ENCODE measurements around the gene MYOM3.

Gene MYOM3

DNA sequence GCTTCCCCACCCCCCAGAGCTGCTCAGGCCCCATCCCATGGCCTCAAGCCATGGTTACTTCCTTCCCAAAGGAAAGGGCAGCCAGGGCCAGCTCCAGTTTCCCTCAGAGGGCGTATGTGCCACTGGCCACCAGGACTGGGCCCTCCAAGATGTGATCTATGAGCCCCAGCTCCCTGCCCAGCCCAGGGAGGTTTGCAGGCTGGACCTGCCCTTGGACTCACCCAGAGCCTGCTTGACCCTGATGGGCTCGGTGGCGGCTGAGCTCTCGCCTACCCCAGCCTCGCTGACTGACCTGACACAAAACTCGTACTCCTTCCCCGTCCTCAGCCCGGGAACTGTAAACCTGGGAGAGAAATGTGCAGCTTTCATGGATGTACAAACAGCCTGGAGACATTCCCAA is 29.6 kb downstream of the MYOM3 start:
- peaks cover 2% of the 10 kb centered on the region for H3K36me3 Mint-ChIP-seq (ENCODE audit: insufficient read depth)
- H3K4me3 Mint-ChIP-seq, result no peak overlapping the region
- H3K4me1 Mint-ChIP-seq, result no peaks in the 10 kb centered on the region
- no peak overlapping the region for H3K27ac Mint-ChIP-seq (ENCODE audit: low read depth)
- ATAC-seq (replicated peaks; ENCODE audit: extremely low read depth, poor library complexity, severe bottlenecking) (no peak), DNase-seq (ENCODE audit: low spot score in 2 of 2) (no peak)
- H3K9me3 Mint-ChIP-seq, result no peaks in the 10 kb centered on the region
- peaks cover 9% of the 10 kb centered on the region for H3K27me3 Mint-ChIP-seq

DNA sequence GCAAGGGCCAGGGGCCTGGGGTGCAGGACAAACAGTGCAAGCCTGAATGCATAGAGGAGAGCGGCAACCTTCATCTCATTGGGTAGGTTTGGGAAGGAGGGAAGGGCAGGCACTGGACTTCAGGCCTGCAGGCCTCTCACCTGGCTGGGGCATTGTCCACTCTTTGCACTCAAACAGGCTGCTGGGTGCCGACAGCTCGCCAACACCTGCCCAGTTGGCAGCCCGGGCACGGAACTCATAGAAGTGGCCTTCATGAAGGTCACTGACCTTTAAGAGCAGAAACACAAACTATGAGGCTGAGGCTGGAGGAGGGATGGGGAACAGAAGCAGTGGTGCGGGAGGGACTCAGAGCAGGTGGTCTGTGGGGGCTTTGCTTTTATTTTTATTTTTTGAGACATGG is 30.7 kb downstream of the MYOM3 start:
- no peaks in the 10 kb centered on the region for H3K4me1 Mint-ChIP-seq
- H3K36me3 Mint-ChIP-seq (ENCODE audit: insufficient read depth), result no peaks in the 10 kb centered on the region
- H3K27me3 Mint-ChIP-seq, result no peaks in the 10 kb centered on the region
- no peaks in the 10 kb centered on the region for H3K9me3 Mint-ChIP-seq
- no peak overlapping the region for H3K4me3 Mint-ChIP-seq
- ATAC-seq (replicated peaks; ENCODE audit: extremely low read depth, poor library complexity, severe bottlenecking) (no peak), DNase-seq (ENCODE audit: low spot score in 2 of 2) (no peak)
- no peak overlapping the region for H3K27ac Mint-ChIP-seq (ENCODE audit: low read depth)

DNA sequence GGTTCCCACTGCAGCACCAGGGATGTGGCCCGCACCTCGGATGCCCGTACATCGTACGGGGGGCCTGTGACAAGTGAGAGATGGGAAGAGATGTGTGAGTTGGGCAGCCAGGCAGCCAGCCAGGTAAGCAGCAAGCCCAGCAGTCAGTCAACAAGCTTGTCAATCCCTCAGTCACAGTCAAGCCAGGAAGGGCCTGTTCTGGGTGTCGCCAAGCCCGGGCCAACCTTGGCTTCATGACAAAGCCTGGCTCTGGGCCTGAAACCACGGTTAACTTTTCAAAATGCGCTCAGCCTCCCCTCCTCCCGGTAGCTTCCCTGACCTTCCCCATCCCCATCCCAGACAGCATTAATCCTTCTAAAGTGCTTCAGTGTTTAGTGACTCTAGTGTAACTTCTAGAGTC is 31.8 kb downstream of the MYOM3 start:
- Mint-ChIP-seq H3K4me1 (no peaks in the 10 kb centered on the region), H3K9me3 (no peaks in the 10 kb centered on the region), H3K36me3 (ENCODE audit: insufficient read depth) (peaks cover 2% of the 10 kb centered on the region), H3K27me3 (no peaks in the 10 kb centered on the region), H3K27ac (ENCODE audit: low read depth) (no peak overlapping the region), H3K4me3 (no peak overlapping the region)
- no peak for ATAC-seq (replicated peaks; ENCODE audit: extremely low read depth, poor library complexity, severe bottlenecking)
- no peak for DNase-seq (ENCODE audit: low spot score in 2 of 2)

DNA sequence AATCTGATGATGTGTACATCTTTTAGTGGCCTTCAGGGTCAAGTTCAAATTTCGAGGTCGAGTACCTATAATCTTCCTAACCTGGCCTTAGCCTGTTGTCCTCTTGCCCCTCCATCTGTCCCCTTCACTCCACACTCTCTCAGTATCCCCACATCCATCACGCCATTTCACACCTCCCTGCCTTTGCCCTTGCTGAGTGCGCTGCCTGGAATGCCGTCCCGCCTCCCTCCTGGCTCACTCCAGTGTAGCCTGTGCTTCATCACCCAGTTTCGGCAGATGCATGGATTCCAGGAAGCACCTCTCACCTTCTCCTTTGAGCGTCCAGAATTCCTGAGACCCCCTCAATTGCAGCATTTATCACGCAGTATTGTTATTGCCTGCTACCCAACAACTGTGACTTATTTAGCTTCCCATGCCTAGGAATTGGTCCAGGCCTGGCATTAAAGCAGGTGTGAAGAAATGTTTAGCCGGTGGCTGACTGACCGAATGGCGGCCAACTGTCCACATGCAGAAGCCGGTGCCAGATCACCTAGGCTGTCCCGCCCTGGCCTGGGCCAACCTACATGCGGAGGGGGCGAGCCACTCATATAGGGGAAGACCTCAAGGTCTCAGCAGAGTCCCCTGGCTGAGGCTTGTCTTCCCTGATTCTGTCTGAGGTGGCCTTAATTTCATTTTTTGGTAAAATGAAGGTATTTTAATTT is 34.5 kb downstream of the MYOM3 start:
- no peak for ATAC-seq (replicated peaks; ENCODE audit: extremely low read depth, poor library complexity, severe bottlenecking)
- Mint-ChIP-seq H3K36me3 (ENCODE audit: insufficient read depth) (peaks cover 2% of the 10 kb centered on the region), H3K4me1 (no peaks in the 10 kb centered on the region), H3K27ac (ENCODE audit: low read depth) (no peak overlapping the region), H3K9me3 (no peaks in the 10 kb centered on the region), H3K27me3 (no peaks in the 10 kb centered on the region), H3K4me3 (no peak overlapping the region)
- DNase-seq (ENCODE audit: low spot score in 2 of 2), result no peak

DNA sequence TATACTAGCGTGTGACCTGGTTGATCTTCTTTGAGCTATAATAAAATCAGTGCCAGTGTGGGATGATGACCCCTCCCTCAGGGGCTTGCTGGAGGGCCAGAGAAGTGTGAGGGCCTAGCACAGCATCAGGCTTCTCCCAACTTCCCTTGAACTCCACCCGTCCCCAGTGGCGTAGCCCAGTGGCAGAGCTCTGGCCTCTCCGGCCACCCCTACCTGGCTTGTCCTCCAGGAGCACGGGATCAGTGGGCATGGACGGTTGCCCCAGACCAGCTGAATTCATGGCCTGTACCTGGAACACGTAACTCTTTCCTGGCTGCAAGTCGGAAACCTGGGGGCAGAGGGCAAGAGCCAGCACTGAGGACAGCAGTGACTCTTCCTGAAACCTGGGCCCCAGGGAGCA is 36.0 kb downstream of the MYOM3 start:
- Mint-ChIP-seq H3K27ac (ENCODE audit: low read depth) (no peak overlapping the region), H3K4me1 (no peaks in the 10 kb centered on the region), H3K4me3 (no peak overlapping the region), H3K27me3 (no peaks in the 10 kb centered on the region), H3K9me3 (no peaks in the 10 kb centered on the region), H3K36me3 (ENCODE audit: insufficient read depth) (peaks cover 2% of the 10 kb centered on the region)
- DNase-seq (ENCODE audit: low spot score in 2 of 2), result no peak
- ATAC-seq (replicated peaks; ENCODE audit: extremely low read depth, poor library complexity, severe bottlenecking), result no peak

DNA sequence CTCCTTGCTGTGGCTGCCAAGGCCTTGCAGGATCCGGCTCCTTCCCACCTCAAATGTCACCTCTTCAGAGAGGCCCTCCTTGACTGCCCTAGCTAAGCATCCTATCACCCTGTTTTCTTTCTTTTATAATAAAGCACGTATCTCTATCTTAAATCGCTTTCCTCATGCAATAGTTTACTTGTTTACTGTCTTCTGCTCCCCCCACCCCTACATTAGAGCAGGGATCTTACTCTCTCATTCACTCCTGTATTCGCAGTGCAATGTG is 36.4 kb downstream of the MYOM3 start:
- ATAC-seq (replicated peaks; ENCODE audit: extremely low read depth, poor library complexity, severe bottlenecking) (no peak), DNase-seq (ENCODE audit: low spot score in 2 of 2) (no peak)
- Mint-ChIP-seq H3K4me1 (no peaks in the 10 kb centered on the region), H3K36me3 (ENCODE audit: insufficient read depth) (peaks cover 2% of the 10 kb centered on the region), H3K27ac (ENCODE audit: low read depth) (no peak overlapping the region), H3K27me3 (no peaks in the 10 kb centered on the region), H3K9me3 (no peaks in the 10 kb centered on the region), H3K4me3 (no peak overlapping the region)

DNA sequence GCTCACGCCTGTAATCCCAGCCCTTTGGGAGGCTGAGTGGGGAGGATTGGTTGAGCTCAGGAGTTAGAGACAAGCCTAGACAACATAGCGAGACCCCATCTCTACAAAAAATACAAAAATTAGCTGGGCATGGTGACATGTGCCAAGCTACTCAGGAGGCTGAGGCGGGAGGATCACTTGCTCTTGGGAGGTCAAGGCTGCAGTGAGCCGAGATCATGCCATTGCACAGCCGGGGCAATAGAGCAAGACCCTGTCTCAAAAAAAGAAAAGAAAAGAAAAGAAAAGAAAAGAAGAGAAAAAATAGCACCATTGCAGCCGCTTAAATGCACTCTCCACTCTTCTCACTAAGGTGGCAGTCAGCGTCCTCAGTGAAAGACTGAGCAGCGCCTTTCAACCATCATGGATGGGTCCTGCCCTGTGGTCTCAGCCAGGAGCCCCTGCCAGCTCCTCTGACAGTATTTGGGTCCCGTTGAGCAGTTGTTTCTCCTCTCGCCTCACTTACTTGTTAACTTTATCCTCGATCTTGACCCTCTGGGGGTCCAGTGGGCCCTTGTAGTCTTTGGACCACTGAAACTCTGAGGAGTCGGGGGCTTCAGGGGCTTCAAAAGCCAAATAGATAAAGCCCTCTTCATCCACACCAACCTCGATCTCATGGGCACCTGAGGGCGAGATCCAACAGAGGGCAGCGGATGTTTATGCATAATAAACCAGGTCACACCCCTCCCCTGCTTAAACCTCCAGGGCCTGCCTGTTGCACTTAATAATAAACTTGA is 36.9 kb downstream of the MYOM3 start:
- no peaks in the 10 kb centered on the region for H3K4me1 Mint-ChIP-seq
- ATAC-seq (replicated peaks; ENCODE audit: extremely low read depth, poor library complexity, severe bottlenecking), result no peak
- H3K4me3 Mint-ChIP-seq, result no peak overlapping the region
- H3K36me3 Mint-ChIP-seq (ENCODE audit: insufficient read depth), result peaks cover 2% of the 10 kb centered on the region
- no peaks in the 10 kb centered on the region for H3K9me3 Mint-ChIP-seq
- no peaks in the 10 kb centered on the region for H3K27me3 Mint-ChIP-seq
- no peak for DNase-seq (ENCODE audit: low spot score in 2 of 2)
- no peak overlapping the region for H3K27ac Mint-ChIP-seq (ENCODE audit: low read depth)

DNA sequence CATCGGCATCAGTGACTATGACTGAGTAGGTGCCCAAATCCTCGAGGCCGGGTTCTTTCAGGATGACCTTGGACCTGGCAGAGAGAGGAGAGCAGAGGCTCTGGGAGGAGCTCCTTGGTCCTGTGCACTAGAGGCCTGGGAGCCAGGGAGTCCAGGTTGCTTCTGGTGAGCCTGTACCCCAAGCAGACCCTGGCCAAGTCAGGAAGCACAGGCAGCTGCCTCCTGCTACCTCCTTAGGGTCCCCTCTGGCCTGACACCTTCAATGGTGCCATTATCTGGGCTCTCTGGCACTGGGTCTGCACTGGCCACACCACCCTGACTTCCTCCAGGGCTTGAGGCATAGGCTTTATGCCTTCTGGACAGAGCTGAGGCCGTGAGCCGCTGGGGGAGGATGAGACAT is 37.7 kb downstream of the MYOM3 start:
- no peak for ATAC-seq (replicated peaks; ENCODE audit: extremely low read depth, poor library complexity, severe bottlenecking)
- peaks cover 7% of the 10 kb centered on the region for H3K27me3 Mint-ChIP-seq
- H3K9me3 Mint-ChIP-seq, result no peaks in the 10 kb centered on the region
- H3K27ac Mint-ChIP-seq (ENCODE audit: low read depth), result no peak overlapping the region
- DNase-seq (ENCODE audit: low spot score in 2 of 2), result no peak
- H3K4me3 Mint-ChIP-seq, result no peak overlapping the region
- H3K36me3 Mint-ChIP-seq (ENCODE audit: insufficient read depth), result peaks cover 2% of the 10 kb centered on the region
- no peaks in the 10 kb centered on the region for H3K4me1 Mint-ChIP-seq

DNA sequence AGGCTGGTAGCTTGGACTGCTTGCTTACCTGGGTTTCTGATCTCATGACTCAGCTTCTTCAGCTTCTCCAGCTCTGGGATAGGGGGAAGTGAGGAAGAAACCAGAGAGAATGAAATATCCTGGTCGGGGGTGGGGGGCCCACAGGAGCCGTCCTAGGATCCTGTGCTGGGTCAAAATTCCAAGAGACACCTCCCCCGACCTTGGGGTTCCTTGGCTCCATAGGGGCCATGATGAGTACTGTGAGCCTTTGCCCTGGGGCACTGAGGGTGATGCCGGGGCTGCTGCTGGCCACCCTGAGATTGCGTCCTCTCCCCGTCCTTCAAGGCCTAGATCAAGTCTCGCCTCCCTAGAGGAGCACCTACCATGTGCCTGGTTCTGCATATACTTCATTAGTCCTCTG is 40.0 kb downstream of the MYOM3 start:
- no peak for ATAC-seq (replicated peaks; ENCODE audit: extremely low read depth, poor library complexity, severe bottlenecking)
- H3K36me3 Mint-ChIP-seq (ENCODE audit: insufficient read depth), result peaks cover 2% of the 10 kb centered on the region

DNA sequence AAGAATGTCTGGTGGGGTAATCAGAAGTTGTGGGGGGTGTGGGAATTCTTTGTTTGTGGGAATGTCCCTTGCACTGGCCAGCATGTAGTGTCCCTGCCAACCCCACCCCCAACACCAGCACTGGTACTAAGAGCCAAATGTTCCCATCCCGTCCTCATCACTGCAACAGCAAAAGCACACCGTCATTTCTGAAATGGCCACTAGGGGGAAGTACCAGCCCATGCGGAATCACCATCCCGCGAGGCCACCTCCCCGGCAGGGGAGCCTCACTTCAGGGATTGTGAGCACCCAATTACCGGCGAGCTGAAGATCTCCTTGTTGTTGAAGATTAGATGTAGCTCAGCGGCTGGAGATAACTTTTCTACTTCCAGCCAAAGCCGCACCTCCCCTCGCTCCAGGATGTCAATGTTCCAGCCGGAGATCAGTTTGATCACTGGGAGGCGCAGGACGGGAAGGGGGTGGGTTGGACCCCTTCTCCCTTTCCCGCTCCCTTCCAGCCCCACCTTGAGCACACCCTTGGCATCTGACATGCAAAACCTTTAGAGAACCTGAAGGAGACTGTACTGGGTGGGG is 41.0 kb downstream of the MYOM3 start:
- DNase-seq (ENCODE audit: low spot score in 2 of 2) (peak; percentile 54 to 60), ATAC-seq (replicated peaks; ENCODE audit: extremely low read depth, poor library complexity, severe bottlenecking) (peak; percentile 58)
- Mint-ChIP-seq H3K36me3 (ENCODE audit: insufficient read depth) (peaks cover 2% of the 10 kb centered on the region), H3K27ac (ENCODE audit: low read depth) (no peak overlapping the region), H3K27me3 (peaks cover 17% of the 10 kb centered on the region), H3K9me3 (no peaks in the 10 kb centered on the region), H3K4me3 (no peak overlapping the region), H3K4me1 (no peaks in the 10 kb centered on the region)

More for the DNA sequence above, 40.0 kb downstream of the MYOM3 start:
- Mint-ChIP-seq H3K4me1 (no peaks in the 10 kb centered on the region), H3K4me3 (no peak overlapping the region), H3K27me3 (peaks cover 17% of the 10 kb centered on the region), H3K27ac (ENCODE audit: low read depth) (no peak overlapping the region), H3K9me3 (no peaks in the 10 kb centered on the region)
- DNase-seq (ENCODE audit: low spot score in 2 of 2), result no peak

DNA sequence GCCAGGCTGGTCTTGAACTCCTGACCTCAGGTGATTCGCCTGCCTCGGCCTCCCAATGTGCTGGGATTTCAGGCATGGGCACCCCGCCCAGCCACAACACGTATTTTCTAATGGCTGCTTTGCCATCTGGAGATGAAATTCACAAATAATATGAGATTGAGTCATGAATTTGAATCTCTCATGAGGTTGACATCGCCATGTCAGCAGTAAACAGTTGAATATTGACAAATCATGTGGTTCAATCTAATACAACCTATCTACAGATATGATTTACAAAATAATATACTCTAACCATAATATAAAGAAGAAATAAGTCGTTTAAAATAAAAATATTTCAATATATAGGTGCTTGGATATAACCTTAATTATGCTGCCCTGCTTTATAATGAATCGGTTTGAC is 42.1 kb downstream of the MYOM3 start:
- H3K27me3 Mint-ChIP-seq, result peaks cover 17% of the 10 kb centered on the region
- DNase-seq (ENCODE audit: low spot score in 2 of 2), result no peak
- H3K4me1 Mint-ChIP-seq, result no peaks in the 10 kb centered on the region

DNA sequence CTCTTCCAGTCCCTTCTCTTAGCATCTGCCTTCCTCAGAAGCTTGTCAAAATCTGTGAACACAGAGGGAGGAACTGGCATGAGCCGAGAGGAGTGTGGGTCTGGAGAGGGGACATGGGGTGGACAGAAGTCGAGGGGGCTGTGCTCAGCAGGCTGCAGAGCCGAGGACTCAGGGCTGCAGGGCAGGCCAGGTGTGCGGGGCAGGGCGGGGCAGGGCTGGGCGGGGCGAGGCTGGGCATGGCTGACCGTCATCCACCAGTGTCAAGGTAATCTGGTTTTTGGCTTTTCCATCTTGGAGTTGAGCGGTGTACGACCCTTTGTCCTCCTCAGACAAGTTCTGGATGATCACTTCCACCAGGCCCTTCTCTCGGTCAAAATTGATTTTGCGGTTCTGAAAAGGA is 44.0 kb downstream of the MYOM3 start:
- DNase-seq (ENCODE audit: low spot score in 2 of 2) (no peak), ATAC-seq (replicated peaks; ENCODE audit: extremely low read depth, poor library complexity, severe bottlenecking) (no peak)
- Mint-ChIP-seq H3K27ac (ENCODE audit: low read depth) (no peak overlapping the region), H3K4me1 (no peaks in the 10 kb centered on the region), H3K9me3 (no peaks in the 10 kb centered on the region), H3K4me3 (no peak overlapping the region), H3K36me3 (ENCODE audit: insufficient read depth) (peaks cover 1% of the 10 kb centered on the region), H3K27me3 (peaks cover 20% of the 10 kb centered on the region)

More for the DNA sequence above, 42.1 kb downstream of the MYOM3 start:
- Mint-ChIP-seq H3K4me3 (no peak overlapping the region), H3K27ac (ENCODE audit: low read depth) (no peak overlapping the region), H3K36me3 (ENCODE audit: insufficient read depth) (no peaks in the 10 kb centered on the region), H3K9me3 (no peaks in the 10 kb centered on the region)
- ATAC-seq (replicated peaks; ENCODE audit: extremely low read depth, poor library complexity, severe bottlenecking), result no peak

DNA sequence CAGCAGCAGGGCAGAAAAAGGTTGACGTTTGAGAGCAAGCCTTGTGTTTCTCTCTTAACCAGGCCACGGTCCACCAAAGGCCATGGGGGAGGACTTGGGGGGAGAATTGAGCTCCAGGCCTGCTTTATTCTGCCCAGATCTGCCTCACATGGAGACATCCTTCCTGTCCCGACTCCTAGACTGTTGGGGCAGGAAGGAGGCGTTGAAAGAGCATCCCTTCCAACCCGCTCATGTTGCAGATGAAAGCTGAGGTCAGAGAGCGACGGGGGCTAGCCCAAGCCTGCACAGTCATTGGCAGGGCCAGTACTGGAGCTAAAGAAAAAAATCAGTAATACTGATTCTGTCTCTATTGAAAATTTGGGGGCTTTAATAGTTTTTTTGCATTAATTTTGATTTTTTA is 46.6 kb downstream of the MYOM3 start:
- no peaks in the 10 kb centered on the region for H3K9me3 Mint-ChIP-seq
- DNase-seq (ENCODE audit: low spot score in 2 of 2) (no peak), ATAC-seq (replicated peaks; ENCODE audit: extremely low read depth, poor library complexity, severe bottlenecking) (no peak)
- H3K27me3 Mint-ChIP-seq, result peaks cover 29% of the 10 kb centered on the region
- no peaks in the 10 kb centered on the region for H3K4me1 Mint-ChIP-seq
- peaks cover 1% of the 10 kb centered on the region for H3K36me3 Mint-ChIP-seq (ENCODE audit: insufficient read depth)
- no peak overlapping the region for H3K27ac Mint-ChIP-seq (ENCODE audit: low read depth)
- no peak overlapping the region for H3K4me3 Mint-ChIP-seq

Data from central memory CD8-positive, alpha-beta T cell (primary cell).